Neural progenitor cell (in vitro differentiated cells): ENCODE measurements around the gene PIAS3. TPM values are rescaled to one million over a fixed set of nuclear protein-coding genes. Genes with fewer than 3 reads are reported as not detected.
A peak's percentile ranks its signal among the peaks of the same experiment; 100 is the strongest.

ENCODE experiments used
- DNase-seq: peaks from one replicate; pipeline ENCODE4 v3.0.0-alpha.2; 2016; ENCODE audit warnings: low spot score
- H2AFZ ChIP-seq: fragments of 200-600 bp; sonication (generic); replicated peaks from 2 replicates; pipeline ENCODE4 v1.6.1; 2016; ENCODE audit warnings: antibody characterized with exemption
- H3F3A ChIP-seq: fragments of 200-600 bp; sonication (generic); 2 replicates; pipeline ENCODE4 v1.6.1; 2016; ENCODE audit warnings: antibody characterized with exemption, low read depth
- H3K27ac ChIP-seq: fragments of 200-600 bp; sonication (generic); 2 replicates; pipeline ENCODE4 v1.5.1; 2016; ENCODE audit warnings: mild to moderate bottlenecking
- H3K27me3 ChIP-seq: fragments of 200-600 bp; sonication (generic); 2 replicates; pipeline ENCODE4 v1.6.1; 2016; ENCODE audit warnings: mild to moderate bottlenecking, moderate library complexity
- H3K36me3 ChIP-seq: fragments of 200-600 bp; sonication (generic); 2 replicates; pipeline ENCODE4 v1.5.1; 2016
- H3K4me1 ChIP-seq: fragments of 200-600 bp; sonication (generic); 2 replicates; pipeline ENCODE4 v1.6.1; 2016; ENCODE audit warnings: mixed run types
- H3K4me2 ChIP-seq: fragments of 200-600 bp; sonication (generic); 2 replicates; pipeline ENCODE4 v1.6.1; 2016
- H3K4me3 ChIP-seq: fragments of 200-600 bp; sonication (generic); 2 replicates; pipeline ENCODE4 v1.5.1; 2016
- H3K79me2 ChIP-seq: fragments of 200-600 bp; sonication (generic); 2 replicates; pipeline ENCODE4 v1.6.1; 2016; ENCODE audit warnings: low read depth
- H3K9ac ChIP-seq: fragments of 200-600 bp; sonication (generic); 2 replicates; pipeline ENCODE4 v1.6.1; 2016
- H3K9me3 ChIP-seq: fragments of 200-600 bp; sonication (generic); 2 replicates; pipeline ENCODE4 v1.5.1; 2016; ENCODE audit warnings: low read depth
- H4K20me1 ChIP-seq: fragments of 200-600 bp; sonication (generic); 2 replicates; pipeline ENCODE4 v1.6.1; 2016; ENCODE audit warnings: low read depth
- H3K27ac Mint-ChIP-seq: 3 replicates; pipeline ENCODE4 v1.8.0; 2021; ENCODE audit warnings: mixed read lengths
- H3K27me3 Mint-ChIP-seq: 2 replicates; pipeline ENCODE4 v1.8.0; 2022; ENCODE audit warnings: low read depth, mild to moderate bottlenecking, inconsistent platforms, moderate library complexity, mixed read lengths; ENCODE audit not compliant: insufficient read depth
- H3K36me3 Mint-ChIP-seq: 3 replicates; pipeline ENCODE4 v1.8.0; 2021; ENCODE audit warnings: mixed read lengths
- H3K4me1 Mint-ChIP-seq: 3 replicates; pipeline ENCODE4 v1.8.0; 2021; ENCODE audit warnings: mixed read lengths
- H3K4me3 Mint-ChIP-seq: 3 replicates; pipeline ENCODE4 v1.8.0; 2021; ENCODE audit warnings: mild to moderate bottlenecking, moderate library complexity, mixed read lengths
- H3K9me3 Mint-ChIP-seq: 3 replicates; pipeline ENCODE4 v1.8.0; 2020; ENCODE audit warnings: mixed read lengths
- CTCF ChIP-seq: fragments of 200-600 bp; sonication (generic); IDR thresholded peaks from 2 replicates; pipeline ENCODE4 v1.5.1; 2017; ENCODE audit warnings: antibody characterized with exemption, mild to moderate bottlenecking
- EZH2 ChIP-seq: fragments of 200-600 bp; sonication (generic); IDR thresholded peaks from 2 replicates; pipeline ENCODE4 v1.6.1; 2017; ENCODE audit warnings: antibody characterized with exemption, mild to moderate bottlenecking, moderate library complexity
- EZH2phosphoT487 ChIP-seq: fragments of 200-600 bp; sonication (generic); IDR thresholded peaks from 2 replicates; pipeline ENCODE4 v1.6.1; 2017; ENCODE audit warnings: antibody characterized with exemption
- total RNA-seq: library from RNA; depleted of rRNA; stranded (reverse); fragments of >200 nt; gene quantifications from 2 replicates; pipeline ENCODE4 v1.2.3, GENCODE V29; 2015; ENCODE audit warnings: low replicate concordance

Gene PIAS3
- total RNA-seq, 1 donor from 2014 or later = 15.7 TPM

- Histone ChIP-seq H3K9me3 (no peaks in the 10 kb centered on the region), H3K4me1 (peaks cover 8% of the 10 kb centered on the region), H3K27ac (no peak overlapping the region), H3K27me3 (peaks cover 54% of the 10 kb centered on the region), H3K9ac (no peak overlapping the region), H3F3A (peaks cover 6% of the 10 kb centered on the region), H3K4me2 (no peak overlapping the region), H3K36me3 (no peaks in the 10 kb centered on the region), H3K4me3 (no peak overlapping the region), H3K79me2 (no peaks in the 10 kb centered on the region), H4K20me1 (no peaks in the 10 kb centered on the region), H2AFZ (no peak overlapping the region)
- H3K27me3 Mint-ChIP-seq = peaks cover 22% of the 10 kb centered on the region
- no peaks in the 10 kb centered on the region for H3K36me3 Mint-ChIP-seq
- TF ChIP-seq CTCF (no peak), EZH2 (no peak), EZH2phosphoT487 (no peak)
- DNase-seq = no peak
- no peak overlapping the region for H3K27ac Mint-ChIP-seq
- H3K9me3 Mint-ChIP-seq = no peaks in the 10 kb centered on the region
- H3K4me1 Mint-ChIP-seq = peaks cover 17% of the 10 kb centered on the region
- H3K4me3 Mint-ChIP-seq = peak overlapping the region; percentile 86
Observed at GRCh38 chr1:145884675-145885074, 25.8 kb upstream of the PIAS3 start.

- Mint-ChIP-seq H3K36me3 (no peaks in the 10 kb centered on the region), H3K27ac (no peak overlapping the region), H3K4me1 (peaks cover 10% of the 10 kb centered on the region), H3K4me3 (no peak overlapping the region), H3K9me3 (no peaks in the 10 kb centered on the region), H3K27me3 (peaks cover 26% of the 10 kb centered on the region)
- Histone ChIP-seq H3K27ac (no peak overlapping the region), H3K4me3 (no peak overlapping the region), H4K20me1 (no peaks in the 10 kb centered on the region), H3K9me3 (no peaks in the 10 kb centered on the region), H3K79me2 (no peaks in the 10 kb centered on the region), H3K4me2 (peak overlapping the region; percentile 51), H3K27me3 (peaks cover 25% of the 10 kb centered on the region), H3K36me3 (no peaks in the 10 kb centered on the region), H3F3A (peaks cover 8% of the 10 kb centered on the region), H3K4me1 (peaks cover 22% of the 10 kb centered on the region), H3K9ac (no peak overlapping the region), H2AFZ (peak overlapping the region; percentile 15)
- no peak for TF ChIP-seq CTCF
- TF ChIP-seq EZH2 = peak; percentile 30
- TF ChIP-seq EZH2phosphoT487 = no peak
- DNase-seq = no peak
Observed at GRCh38 chr1:145879775-145880174, 20.9 kb upstream of the PIAS3 start.

- Histone ChIP-seq H3K4me3 (no peak overlapping the region), H3K9ac (no peak overlapping the region), H3K9me3 (no peaks in the 10 kb centered on the region), H3K4me1 (peaks cover 22% of the 10 kb centered on the region), H3K27ac (no peak overlapping the region), H3K36me3 (no peaks in the 10 kb centered on the region), H3K79me2 (no peaks in the 10 kb centered on the region), H4K20me1 (no peaks in the 10 kb centered on the region), H3K4me2 (no peak overlapping the region), H3F3A (peaks cover 8% of the 10 kb centered on the region), H3K27me3 (peaks cover 15% of the 10 kb centered on the region), H2AFZ (peak overlapping the region; percentile 15)
- no peak for TF ChIP-seq EZH2
- Mint-ChIP-seq H3K4me1 (peaks cover 10% of the 10 kb centered on the region), H3K36me3 (no peaks in the 10 kb centered on the region), H3K9me3 (no peaks in the 10 kb centered on the region), H3K27me3 (peaks cover 27% of the 10 kb centered on the region), H3K4me3 (no peak overlapping the region), H3K27ac (no peak overlapping the region)
- no peak for DNase-seq
Observed at GRCh38 chr1:145878724-145879123, 19.8 kb upstream of the PIAS3 start.

- DNase-seq = no peak
- Histone ChIP-seq H3K4me2 (no peak overlapping the region), H3K36me3 (no peaks in the 10 kb centered on the region), H3K27me3 (peaks cover 11% of the 10 kb centered on the region), H3K9me3 (no peaks in the 10 kb centered on the region), H2AFZ (no peak overlapping the region), H3K4me3 (no peak overlapping the region), H3F3A (peaks cover 8% of the 10 kb centered on the region), H3K9ac (no peak overlapping the region), H3K4me1 (peaks cover 22% of the 10 kb centered on the region), H4K20me1 (no peaks in the 10 kb centered on the region), H3K79me2 (no peaks in the 10 kb centered on the region), H3K27ac (no peak overlapping the region)
- Mint-ChIP-seq H3K4me3 (no peak overlapping the region), H3K27me3 (peaks cover 24% of the 10 kb centered on the region), H3K27ac (no peak overlapping the region), H3K36me3 (no peaks in the 10 kb centered on the region), H3K4me1 (peaks cover 12% of the 10 kb centered on the region), H3K9me3 (no peaks in the 10 kb centered on the region)
- TF ChIP-seq CTCF = no peak
- no peak for TF ChIP-seq EZH2
- no peak for TF ChIP-seq EZH2phosphoT487
Observed at GRCh38 chr1:145877923-145878486, 19.1 kb upstream of the PIAS3 start.
